Stimulated activated CD4-positive, alpha-beta T cell treated with anti-CD3 and anti-CD28 coated beads, Interleukin-4, amount 100 ng/mL, for 4 hours (primary cell): ENCODE results near the gene XAF1.
"Not testable (repeated sequence)": the region's sequence is repeated elsewhere in the genome, so short reads cannot be mapped to it uniquely, and the experiment has no call there.

Experiments used
- DNase-seq, 2 experiments: peaks; one replicate each; pipeline ENCODE4 v3.0.0-alpha.2; 2020

XAF1 gene

DNA sequence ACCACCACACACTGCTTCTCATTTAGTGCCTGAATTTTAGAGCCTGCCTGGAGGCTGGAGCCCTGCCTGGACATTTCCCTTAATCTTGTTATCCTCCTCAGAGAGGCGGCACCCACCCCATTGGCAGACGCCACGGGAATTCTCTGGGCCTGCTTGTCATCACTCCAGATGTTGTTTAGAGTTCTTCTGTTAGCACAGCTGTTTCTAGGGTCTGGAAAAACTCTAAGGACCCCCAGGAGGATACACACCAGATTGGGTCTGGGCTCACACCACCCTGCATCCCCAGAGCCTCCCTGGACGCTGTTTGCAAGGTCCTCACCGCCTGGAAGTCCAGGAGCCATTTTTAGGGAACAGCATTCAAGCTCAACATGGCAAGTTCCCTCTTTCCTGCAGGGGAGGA, 565 bp upstream of the XAF1 start:
- DNase-seq: no peak

- DNase-seq: no peak
These were observed 682 bp downstream of the XAF1 start for GRCh38 chr17:6756425-6757031.

DNA sequence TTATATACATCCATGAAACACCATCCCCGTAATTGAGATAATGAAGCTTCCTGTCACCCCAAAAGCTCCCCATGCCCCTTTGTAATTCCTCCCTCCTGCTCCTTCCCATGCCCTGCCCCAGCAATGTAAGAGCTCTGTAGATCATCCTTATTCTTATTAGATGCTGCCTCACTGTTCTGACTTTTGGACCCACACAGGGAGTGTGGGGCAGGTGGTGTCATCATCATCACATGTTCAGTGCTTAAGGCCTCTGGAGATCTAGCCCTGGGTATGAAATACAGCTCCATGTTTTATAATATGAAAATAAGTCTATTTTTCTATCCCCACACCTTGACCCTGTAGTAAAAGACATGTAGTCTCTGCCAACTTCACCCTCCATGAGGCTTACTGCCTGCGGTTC, 1.9 kb downstream of the XAF1 start:
- no peak for DNase-seq

- no peak for DNase-seq
These were observed 5.9 kb downstream of the XAF1 start for GRCh38 chr17:6761779-6762178.

DNA sequence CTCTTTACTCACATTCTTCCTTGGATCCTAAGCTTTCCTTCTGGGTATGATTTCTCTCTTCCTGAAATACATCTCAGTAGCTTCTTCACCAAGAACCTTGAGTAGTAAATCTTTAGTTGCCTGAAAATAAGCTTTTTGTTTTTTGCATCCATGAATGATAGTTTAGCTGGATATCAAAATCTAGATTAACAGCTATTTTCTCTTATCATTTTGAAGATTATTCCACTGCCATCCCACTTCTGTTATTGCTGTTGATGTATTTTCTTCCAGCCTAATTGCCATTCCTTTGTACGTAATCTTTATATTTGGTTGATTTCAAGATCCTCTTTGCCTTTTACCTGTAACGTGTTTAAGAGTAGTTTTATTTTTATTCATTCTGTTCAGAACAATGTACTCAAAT, 12.6 kb downstream of the XAF1 start:
- no peak for DNase-seq

DNA sequence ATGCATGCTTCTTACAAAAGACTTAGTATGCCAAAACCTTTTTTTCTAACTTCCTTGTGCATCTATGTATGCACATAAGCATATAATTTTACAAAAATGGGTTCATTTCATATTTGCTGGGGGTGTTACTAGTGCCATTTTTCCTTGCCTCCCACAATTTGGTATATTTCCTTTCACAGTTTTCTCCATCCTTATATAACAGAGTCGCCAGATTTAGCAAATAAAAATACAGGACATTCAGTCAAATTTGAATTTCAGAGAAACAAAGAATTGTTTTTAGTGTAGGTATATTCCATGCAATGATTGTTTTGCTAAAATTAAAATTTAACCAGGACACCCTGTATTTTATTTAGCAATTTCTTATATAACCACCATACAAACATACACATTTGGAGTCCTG, 16.2 kb downstream of the XAF1 start:
- no peak for DNase-seq

DNA sequence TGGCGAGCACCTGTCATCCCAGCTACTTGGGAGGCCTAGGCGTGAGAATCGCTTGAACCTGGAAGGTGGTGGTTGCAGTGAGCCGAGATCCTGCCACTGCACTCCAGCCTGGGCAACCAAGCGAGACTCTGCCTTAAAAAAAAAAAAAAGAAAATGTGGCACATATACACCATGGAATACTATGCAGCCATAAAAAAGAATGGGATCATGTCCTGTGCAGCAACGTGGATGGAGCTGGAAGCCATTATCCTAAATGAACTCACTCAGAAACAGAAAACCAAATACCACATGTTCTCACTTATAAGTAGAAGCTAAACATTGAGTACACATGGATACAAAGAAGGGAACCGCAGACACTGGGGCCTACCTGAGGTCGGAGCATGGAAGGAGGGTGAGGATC, 19.1 kb downstream of the XAF1 start:
- DNase-seq: not testable (repeated sequence)

DNA sequence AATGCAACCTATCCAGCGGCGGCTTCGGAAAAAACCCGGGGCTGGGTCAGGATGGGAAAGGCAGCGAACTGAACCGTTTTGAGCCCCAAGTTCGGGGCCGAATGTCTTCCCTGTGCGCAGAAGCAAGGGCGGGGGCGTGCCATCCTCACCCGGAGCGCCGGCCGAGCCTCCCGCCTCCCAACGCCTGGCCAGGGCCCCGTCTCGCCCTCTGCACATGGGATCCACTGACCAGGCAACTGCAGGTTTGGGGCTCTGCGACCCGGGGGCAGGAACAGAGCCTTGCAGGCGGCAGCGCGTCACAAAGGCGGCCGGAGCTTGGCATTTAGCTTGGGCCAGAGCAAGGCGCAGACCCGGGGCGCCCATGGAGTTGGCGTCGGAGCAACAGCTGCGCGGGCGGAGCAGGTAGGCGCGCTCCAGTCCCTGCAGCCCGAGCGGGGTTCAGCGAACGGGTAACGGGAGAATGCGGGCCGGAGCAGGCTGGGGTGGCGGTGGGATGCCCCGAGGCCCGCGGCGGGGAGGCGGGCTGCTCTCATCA, 20.1 kb downstream of the XAF1 start, which contains the start of gene FBXO39:
Gene FBXO39 (plus strand): TSS at position 345 of the 535 bp plus-strand sequence. CDS start 3,654 bp downstream, outside the sequence.
- DNase-seq: peak in 1 of 2 experiments; percentile 27

GRCh38 chr17:6779411-6779810, 23.6 kb downstream of the XAF1 start:
- DNase-seq: no peak

GRCh38 chr17:6780001-6780400, 24.2 kb downstream of the XAF1 start:
- DNase-seq: no peak

DNA sequence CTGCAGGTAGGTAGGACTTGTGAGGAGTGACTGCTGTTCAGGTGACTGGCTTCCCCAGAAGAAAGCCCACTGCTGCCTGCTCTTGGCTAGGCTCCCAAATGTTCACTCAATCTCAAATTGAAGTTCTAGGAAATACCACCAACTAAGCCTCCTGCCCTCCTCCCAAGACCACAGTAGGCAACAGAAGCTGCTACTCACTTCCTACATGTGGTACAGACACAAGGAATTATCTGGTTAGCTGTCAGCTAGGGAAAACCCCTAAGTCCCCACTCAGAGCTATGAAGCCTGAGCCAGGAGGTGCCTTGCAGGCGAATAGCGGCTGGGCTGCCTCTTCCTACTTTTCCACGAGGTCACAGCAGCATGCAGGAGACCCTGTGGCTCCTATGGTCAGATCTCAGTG, 25.0 kb downstream of the XAF1 start:
- DNase-seq: no peak

- DNase-seq: no peak
These were observed 26.4 kb downstream of the XAF1 start for GRCh38 chr17:6782244-6782643.

DNA sequence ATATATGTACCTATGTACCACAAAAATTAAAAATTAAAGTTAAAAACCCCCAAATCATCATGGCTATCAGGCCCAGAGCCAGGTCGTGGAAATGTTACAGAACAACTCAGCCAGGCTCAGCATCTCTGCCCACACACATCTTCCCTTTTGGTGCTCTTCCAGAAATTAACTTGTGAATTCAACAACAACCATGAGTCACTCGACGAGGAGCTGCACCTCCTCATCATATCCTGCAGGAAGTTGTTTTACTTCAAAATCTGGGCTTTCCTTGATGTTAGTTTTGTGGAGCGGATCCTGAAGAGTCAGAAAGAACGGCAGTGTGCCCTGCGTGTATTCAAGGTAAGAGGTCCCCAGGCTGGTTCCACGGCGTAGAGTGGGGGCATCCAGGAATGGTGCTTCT, 30.8 kb downstream of the XAF1 start:
- DNase-seq: no peak

GRCh38 chr17:6787081-6787693, 31.3 kb downstream of the XAF1 start:
- DNase-seq: no peak

DNA sequence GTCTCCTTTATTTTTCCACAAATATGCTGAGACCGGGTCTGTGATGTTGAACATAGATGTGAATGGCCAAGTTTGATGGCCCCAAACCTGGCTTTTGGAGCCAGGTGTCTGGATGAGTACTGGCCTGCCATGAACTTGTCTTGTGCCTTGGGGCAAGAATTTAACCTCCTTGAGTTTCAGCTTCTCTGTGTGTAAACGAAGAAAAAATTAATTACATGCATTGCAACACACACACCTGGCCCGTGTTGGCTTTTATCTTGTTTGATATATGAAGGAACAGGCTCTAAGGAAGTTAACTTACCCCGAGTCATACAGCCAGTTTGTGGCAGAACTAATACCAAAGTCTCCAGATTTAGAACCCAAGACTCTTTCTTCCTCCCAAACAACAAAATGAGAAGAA, 33.3 kb downstream of the XAF1 start:
- DNase-seq: no peak

DNA sequence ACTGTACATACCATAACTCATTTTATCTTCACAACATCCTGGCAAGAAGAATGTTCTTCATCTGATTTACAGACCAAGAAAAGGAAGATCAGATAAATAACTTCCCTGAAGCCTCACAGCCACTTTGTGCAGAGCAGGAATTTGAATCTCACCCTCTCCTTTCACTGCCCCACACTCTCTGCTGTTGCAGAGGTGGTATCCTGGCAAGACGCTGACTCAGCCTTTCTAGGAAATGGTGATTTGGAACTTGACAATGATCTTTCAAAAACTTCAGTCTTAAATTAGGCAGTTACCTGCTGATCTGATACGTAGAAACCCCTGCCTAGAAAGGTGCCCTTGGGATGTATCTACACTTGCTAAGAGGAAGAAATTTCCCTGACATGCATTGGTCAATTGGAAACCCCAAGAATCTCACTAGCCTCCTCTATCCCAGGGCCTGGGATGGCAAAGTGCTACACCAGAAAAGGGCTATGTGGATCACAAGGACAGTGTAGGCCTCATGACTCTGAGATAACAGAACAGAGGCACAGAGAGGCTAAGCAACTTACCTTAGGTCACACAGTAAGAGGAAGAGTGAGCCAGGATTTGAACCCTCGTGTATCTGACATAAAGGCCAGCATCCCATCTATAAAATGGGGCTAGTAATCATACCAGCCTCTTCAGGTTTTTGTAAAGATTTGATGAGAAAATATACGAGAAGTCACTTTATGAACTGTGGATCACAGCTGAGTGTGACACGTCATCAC, 38.1 kb downstream of the XAF1 start:
- no peak for DNase-seq

- no peak for DNase-seq
These were observed 40.4 kb downstream of the XAF1 start for GRCh38 chr17:6796017-6796886.

- DNase-seq: no peak
These were observed 41.1 kb downstream of the XAF1 start for GRCh38 chr17:6796887-6797490.

DNA sequence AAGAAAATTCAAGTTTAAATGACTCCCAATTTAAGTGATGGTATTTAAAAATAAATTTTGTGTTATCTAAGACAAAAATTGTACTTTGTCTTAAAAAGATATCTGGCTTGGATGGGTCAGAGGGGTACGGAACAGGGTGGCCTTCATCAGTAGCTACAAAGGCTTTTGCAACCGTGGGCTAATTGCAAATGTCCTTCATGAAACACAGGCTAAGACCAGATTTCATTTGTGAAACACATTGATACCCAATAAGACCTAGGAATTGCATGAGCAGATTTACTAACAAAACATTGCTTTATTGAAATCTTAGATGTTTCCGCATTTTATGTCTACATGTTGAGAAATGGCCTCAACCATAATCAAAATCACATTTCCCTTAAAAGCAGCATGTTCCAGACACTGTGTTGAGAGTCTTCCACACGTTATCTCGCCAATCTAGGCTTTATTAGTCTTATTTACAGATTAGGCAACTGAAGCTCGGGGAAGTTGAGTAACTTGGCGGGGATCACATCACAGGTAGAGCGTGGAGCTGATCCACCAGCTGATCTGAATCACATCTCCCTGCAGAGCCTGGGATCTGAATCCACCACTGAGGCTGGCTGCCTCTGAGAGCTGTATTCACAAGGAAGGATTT, 42.0 kb downstream of the XAF1 start:
- DNase-seq: no peak

DNA sequence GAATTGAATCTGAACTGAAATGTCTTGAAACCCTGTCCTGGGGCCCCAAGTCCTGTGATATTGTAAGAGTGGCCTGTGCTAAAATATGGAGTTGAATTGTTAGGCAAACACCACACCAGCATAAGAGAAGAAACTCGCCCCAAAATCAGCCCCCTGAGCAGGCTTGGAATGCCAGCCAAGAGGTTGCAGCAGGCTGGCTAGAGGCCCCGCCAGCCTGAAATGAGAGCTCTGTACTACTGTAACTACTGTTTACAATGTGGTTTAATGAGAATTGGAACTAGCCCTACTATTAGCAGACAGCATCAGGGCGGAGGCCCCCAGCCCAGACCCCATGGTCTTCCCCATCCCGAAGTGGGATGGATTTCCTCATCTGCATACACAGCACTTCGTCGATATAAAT, 43.9 kb downstream of the XAF1 start:
- DNase-seq: no peak

DNA sequence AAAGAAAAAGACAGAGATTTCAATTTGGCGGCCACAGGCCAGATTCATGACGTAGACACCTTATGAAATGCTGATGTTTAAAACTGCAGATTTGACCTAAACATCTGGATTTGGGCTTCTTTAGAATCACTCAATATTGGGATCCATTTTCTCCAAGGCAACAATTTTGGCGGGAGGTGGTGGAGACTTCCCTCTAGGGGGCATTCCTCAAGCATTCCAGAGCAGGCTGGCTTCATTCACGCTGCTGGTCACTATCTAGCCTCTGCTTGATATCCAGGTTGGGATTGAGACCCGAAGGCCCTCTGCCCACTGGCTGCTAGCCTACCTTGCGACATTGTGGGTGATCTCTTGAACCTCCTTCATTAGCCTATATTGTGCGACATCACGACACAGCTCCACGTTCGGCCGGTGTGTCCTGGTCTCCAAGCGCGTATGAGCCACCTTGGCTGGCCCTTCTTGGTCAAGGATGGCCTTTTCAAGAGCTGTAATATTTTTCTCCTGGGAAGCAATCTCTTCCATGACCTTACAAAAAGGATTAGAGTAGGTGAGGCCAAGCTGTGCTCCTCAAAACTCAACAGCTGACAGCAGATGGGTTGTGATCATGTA, 44.7 kb downstream of the XAF1 start:
- peak in 1 of 2 experiments; percentile 3 for DNase-seq

DNA sequence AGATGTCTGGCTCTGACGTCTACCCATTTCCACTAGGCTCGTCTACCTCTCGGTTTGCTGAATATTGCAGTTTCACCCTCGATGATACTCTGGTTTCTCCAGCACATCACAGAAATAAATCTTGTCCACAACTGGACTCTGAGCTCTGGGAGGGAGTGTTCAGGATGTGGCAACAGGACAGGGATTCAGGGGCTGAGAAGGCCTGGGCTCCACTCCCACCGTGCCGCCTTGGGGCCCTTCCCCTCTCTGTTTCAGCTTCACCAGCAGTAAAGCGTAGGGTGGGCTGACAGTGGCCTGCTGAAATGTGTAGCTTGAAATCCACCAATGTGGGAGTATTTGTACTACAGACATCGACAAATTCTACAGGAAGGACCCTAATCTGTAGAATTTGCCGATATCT, 55.7 kb downstream of the XAF1 start:
- DNase-seq: no peak
